ENCODE results near the gene LSR. TPM values are rescaled to one million over a fixed set of nuclear protein-coding genes. Genes with fewer than 3 reads are reported as not detected.

The LSR gene
- total and polyA plus RNA-seq, 7 donors: 1.7 to 5.2 (median 2.4) TPM

- Histone ChIP-seq H3K27me3 (ENCODE audit: insufficient read depth in 3 of 3, low read length in 2 of 3) (peaks cover 0 to 19% (median 4%) of the 10 kb centered on the region in 3 donors), H3K4me3 (no peak overlapping the region), H3K9me3 (no peaks in the 10 kb centered on the region), H3K4me1 (no peaks in the 10 kb centered on the region), H3K27ac (no peak overlapping the region), H3K36me3 (ENCODE audit: insufficient read depth in 1 of 2, low read depth in 1 of 2) (no peaks in the 10 kb centered on the region)
- no peak for ATAC-seq
- intact Hi-C loops (cut with DNase I): no loop called here
- no peak for DNase-seq
- TF ChIP-seq CTCF (IDR thresholded peaks at IDR 0.05): no peak
- 63 to 70% (median 67%) methylated on average over 3 of the region's 3 CpGs for WGBS, 3 donors
Measured at GRCh38 chr19:35294328-35294727, 45.5 kb downstream of the LSR start.

GRCh38 chr19:35294859-35295791 is 46.3 kb downstream of the LSR start:
- Histone ChIP-seq H3K27ac (no peak overlapping the region), H3K27me3 (ENCODE audit: insufficient read depth in 3 of 3, low read length in 2 of 3) (peaks cover 0 to 21% (median 4%) of the 10 kb centered on the region in 3 donors), H3K4me3 (no peak overlapping the region), H3K4me1 (no peaks in the 10 kb centered on the region), H3K9me3 (no peaks in the 10 kb centered on the region), H3K36me3 (ENCODE audit: insufficient read depth in 1 of 2, low read depth in 1 of 2) (no peaks in the 10 kb centered on the region)
- intact Hi-C loops (cut with DNase I): no loop called here
- no peak for DNase-seq
- TF ChIP-seq CTCF (IDR thresholded peaks at IDR 0.05): no peak
- no peak for ATAC-seq
- 45 to 50% (median 46%) methylated on average over 19 to 25 of the region's 25 CpGs for WGBS, 3 donors

GRCh38 chr19:35295792-35296462 is 47.1 kb downstream of the LSR start:
- WGBS, 3 donors: 37 to 41% (median 40%) methylated on average over 24 of the region's 24 CpGs
- no peak for TF ChIP-seq CTCF (IDR thresholded peaks at IDR 0.05)
- no peak overlapping the region for H3K27ac ChIP-seq
- H3K4me3 ChIP-seq: no peak overlapping the region
- no peak for ATAC-seq
- H3K36me3 ChIP-seq (ENCODE audit: insufficient read depth in 1 of 2, low read depth in 1 of 2): no peaks in the 10 kb centered on the region
- DNase-seq: no peak
- no peaks in the 10 kb centered on the region for H3K4me1 ChIP-seq
- peaks cover 0 to 29% (median 7%) of the 10 kb centered on the region in 3 donors for H3K27me3 ChIP-seq (ENCODE audit: insufficient read depth in 3 of 3, low read length in 2 of 3)
- H3K9me3 ChIP-seq: no peaks in the 10 kb centered on the region
- intact Hi-C loops (cut with DNase I): no loop called here

GRCh38 chr19:35296644-35297514 is 48.1 kb downstream of the LSR start:
- Histone ChIP-seq H3K36me3 (ENCODE audit: insufficient read depth in 1 of 2, low read depth in 1 of 2) (no peaks in the 10 kb centered on the region), H3K4me1 (no peaks in the 10 kb centered on the region), H3K9me3 (no peaks in the 10 kb centered on the region), H3K27me3 (ENCODE audit: insufficient read depth in 3 of 3, low read length in 2 of 3) (peaks cover 0 to 36% (median 7%) of the 10 kb centered on the region in 3 donors), H3K4me3 (no peak overlapping the region), H3K27ac (no peak overlapping the region)
- ATAC-seq: no peak
- intact Hi-C loops (cut with DNase I): no loop called here
- TF ChIP-seq CTCF (IDR thresholded peaks at IDR 0.05): no peak
- no peak for DNase-seq
- 82 to 88% (median 85%) methylated on average over 7 of the region's 7 CpGs for WGBS, 3 donors
